ENCODE results near the gene TPM4. TPM values are rescaled to one million over a fixed set of nuclear protein-coding genes. Genes with fewer than 3 reads are reported as not detected.

TPM4 gene
- total RNA-seq, 2 donors from 2014 or later = 261 to 388 TPM

DNA sequence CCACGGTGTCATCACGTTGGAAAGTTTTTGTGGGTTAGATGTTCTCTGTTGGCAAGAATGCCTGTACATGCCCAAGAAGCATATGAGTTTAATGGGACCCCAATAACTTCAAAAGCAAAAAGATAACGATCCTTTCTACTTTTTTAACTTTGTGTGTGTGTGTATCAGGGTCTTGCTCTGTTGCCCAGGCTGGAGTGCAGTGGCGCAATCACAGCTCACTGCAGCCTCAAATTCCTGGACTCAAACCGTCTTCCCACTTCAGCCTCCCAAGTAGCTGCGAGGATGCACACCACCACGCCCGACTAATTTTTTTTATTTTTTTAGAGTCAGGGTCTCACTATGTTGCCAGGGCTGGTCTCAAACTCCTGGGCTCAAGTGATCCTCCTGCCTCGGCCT lies 34.3 kb upstream of the TPM4 start:
- H3K4me1 ChIP-seq = peaks cover 5% of the 10 kb centered on the region
- no peak overlapping the region for H3K27ac ChIP-seq
- no peaks in the 10 kb centered on the region for H3K36me3 ChIP-seq
- DNase-seq = no peak
- no peaks in the 10 kb centered on the region for H3K9me3 ChIP-seq
- H3K9ac ChIP-seq (ENCODE audit: low read depth in 2 of 2, low read length in 2 of 2) = no peak overlapping the region
- H3K4me3 ChIP-seq = no peak overlapping the region
- intact Hi-C loops (cut with DNase I) = loop anchor here (2.0 kb wide), 1 partner anchor 141 kb away; no protein-coding TSS in a partner anchor
- TF ChIP-seq, protein P1, sequence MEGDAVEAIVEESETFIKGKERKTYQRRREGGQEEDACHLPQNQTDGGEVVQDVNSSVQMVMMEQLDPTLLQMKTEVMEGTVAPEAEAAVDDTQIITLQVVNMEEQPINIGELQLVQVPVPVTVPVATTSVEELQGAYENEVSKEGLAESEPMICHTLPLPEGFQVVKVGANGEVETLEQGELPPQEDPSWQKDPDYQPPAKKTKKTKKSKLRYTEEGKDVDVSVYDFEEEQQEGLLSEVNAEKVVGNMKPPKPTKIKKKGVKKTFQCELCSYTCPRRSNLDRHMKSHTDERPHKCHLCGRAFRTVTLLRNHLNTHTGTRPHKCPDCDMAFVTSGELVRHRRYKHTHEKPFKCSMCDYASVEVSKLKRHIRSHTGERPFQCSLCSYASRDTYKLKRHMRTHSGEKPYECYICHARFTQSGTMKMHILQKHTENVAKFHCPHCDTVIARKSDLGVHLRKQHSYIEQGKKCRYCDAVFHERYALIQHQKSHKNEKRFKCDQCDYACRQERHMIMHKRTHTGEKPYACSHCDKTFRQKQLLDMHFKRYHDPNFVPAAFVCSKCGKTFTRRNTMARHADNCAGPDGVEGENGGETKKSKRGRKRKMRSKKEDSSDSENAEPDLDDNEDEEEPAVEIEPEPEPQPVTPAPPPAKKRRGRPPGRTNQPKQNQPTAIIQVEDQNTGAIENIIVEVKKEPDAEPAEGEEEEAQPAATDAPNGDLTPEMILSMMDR (IDR thresholded peaks at IDR 0.05) = no peak
- H3K27me3 ChIP-seq = no peaks in the 10 kb centered on the region

DNA sequence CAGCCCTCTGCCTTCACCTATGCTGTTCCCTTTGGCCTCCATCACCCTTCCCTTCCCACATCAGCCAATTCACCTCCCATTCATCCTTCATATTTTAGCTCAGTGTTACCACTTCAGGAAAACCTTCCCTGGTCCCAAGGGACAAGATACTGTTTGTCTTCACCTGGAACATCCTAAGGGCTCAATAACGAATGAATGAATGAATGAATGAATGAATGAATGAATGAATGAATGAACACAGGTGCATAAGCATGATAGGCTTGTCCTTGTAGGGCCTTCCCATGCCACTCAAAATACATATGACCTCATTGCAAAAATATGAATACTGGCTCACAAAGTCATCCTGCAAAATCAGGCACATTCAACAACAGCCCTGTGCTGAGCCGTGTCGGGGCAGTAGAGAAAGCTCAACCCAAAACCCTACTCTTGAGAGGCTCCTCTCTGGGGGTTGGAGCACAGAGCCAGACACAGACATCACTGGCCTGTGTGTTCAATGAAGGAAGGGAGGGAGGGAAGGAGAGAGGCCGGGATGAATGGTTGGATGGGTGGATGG lies 33.7 kb upstream of the TPM4 start:
- no peak for DNase-seq
- H3K36me3 ChIP-seq = no peaks in the 10 kb centered on the region
- peaks cover 5% of the 10 kb centered on the region for H3K4me1 ChIP-seq
- no peak overlapping the region for H3K27ac ChIP-seq
- H3K9ac ChIP-seq (ENCODE audit: low read depth in 2 of 2, low read length in 2 of 2) = no peak overlapping the region
- no peaks in the 10 kb centered on the region for H3K27me3 ChIP-seq
- no peak overlapping the region for H3K4me3 ChIP-seq
- H3K9me3 ChIP-seq = no peaks in the 10 kb centered on the region
- intact Hi-C loops (cut with DNase I) = no loop called here
- TF ChIP-seq, protein P1 (IDR thresholded peaks at IDR 0.05) = no peak

DNA sequence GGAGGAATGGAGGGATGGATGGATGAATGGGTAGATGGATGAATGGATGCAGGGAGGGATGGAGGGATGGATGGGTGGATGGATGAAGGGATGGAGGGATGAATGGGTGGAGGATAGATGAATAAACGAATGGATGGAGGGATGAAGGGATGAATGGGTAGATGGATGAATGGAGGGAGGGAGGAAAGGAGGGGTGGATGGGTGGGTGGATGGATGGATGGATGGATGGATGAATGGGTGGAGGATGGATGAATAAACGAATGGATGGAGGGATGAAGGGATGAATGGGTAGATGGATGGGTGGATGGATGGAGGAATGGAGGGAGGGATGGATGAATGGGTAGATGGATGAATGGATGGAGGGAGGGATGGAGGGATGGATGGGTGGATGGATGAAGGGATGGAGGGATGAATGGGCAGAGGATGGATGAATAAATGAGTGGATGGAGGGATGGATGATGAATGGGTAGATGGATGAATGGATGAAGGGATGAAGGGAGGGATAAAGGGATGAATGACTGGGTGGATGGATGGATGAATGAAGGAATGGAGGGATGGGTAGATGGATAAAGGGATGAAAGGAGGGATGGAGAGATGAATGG lies 33.0 kb upstream of the TPM4 start:
- H3K4me1 ChIP-seq = peaks cover 5% of the 10 kb centered on the region
- DNase-seq = no peak
- H3K36me3 ChIP-seq = no peaks in the 10 kb centered on the region
- no peaks in the 10 kb centered on the region for H3K27me3 ChIP-seq
- intact Hi-C loops (cut with DNase I) = no loop called here
- H3K4me3 ChIP-seq = no peak overlapping the region
- TF ChIP-seq, protein P1 (IDR thresholded peaks at IDR 0.05) = no peak
- H3K27ac ChIP-seq = no peak overlapping the region
- no peaks in the 10 kb centered on the region for H3K9me3 ChIP-seq
- H3K9ac ChIP-seq (ENCODE audit: low read depth in 2 of 2, low read length in 2 of 2) = no peak overlapping the region

DNA sequence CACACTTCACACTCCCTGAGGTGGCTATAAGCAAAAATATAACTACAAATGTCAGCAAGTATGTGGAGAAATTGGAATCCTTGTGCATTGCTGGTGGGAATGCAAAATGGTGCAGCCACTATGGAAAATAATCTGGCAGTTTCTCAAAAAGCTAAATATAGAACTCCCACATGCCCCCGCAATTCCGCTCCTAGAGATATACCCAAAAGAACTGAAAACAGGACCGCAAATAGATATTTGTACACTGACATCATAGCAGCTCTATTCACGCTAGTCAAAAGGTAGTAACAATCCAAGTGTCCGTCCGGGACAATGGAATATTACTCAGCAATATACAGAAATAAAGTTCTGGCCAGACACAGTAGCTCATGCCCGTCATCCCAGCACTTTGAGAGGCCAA lies 31.5 kb upstream of the TPM4 start:
- Histone ChIP-seq H3K27me3 (no peaks in the 10 kb centered on the region), H3K4me1 (peaks cover 5% of the 10 kb centered on the region), H3K27ac (no peak overlapping the region), H3K9ac (ENCODE audit: low read depth in 2 of 2, low read length in 2 of 2) (no peak overlapping the region), H3K4me3 (no peak overlapping the region), H3K9me3 (no peaks in the 10 kb centered on the region), H3K36me3 (no peaks in the 10 kb centered on the region)
- intact Hi-C loops (cut with DNase I) = no loop called here
- TF ChIP-seq, protein P1 (IDR thresholded peaks at IDR 0.05) = no peak
- no peak for DNase-seq

DNA sequence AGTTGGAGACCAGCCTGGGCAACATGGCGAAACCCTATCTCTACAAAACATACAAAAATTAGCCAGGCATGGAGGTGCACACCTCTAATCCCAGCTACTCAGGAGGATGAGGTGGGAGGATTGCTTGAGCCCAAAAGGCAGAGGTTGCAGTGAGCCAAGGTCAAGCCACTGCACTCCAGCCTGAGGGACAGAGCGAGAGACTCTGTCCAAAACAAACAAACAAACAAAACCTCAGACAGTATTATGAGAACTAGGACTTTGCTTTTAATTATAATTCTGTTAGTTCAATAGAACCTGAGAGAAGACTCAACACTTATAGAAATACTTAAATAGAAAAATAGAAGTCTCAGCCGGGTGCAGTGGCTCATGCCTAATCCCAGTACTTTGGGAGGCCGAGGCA lies 31.1 kb upstream of the TPM4 start:
- Histone ChIP-seq H3K4me1 (peaks cover 5% of the 10 kb centered on the region), H3K36me3 (no peaks in the 10 kb centered on the region), H3K27me3 (no peaks in the 10 kb centered on the region), H3K9ac (ENCODE audit: low read depth in 2 of 2, low read length in 2 of 2) (no peak overlapping the region), H3K27ac (no peak overlapping the region), H3K4me3 (no peak overlapping the region), H3K9me3 (no peaks in the 10 kb centered on the region)
- TF ChIP-seq, protein P1 (IDR thresholded peaks at IDR 0.05) = no peak
- intact Hi-C loops (cut with DNase I) = no loop called here
- DNase-seq = no peak
